Measurements from ENCODE around the gene ARPP21. TPM values are rescaled to one million over a fixed set of nuclear protein-coding genes. Genes with fewer than 3 reads are reported as not detected.

Gene ARPP21
- polyA plus RNA-seq, 1 of the 3 experiments (the other 2 are of a cell fraction) = 1.6 TPM

DNA sequence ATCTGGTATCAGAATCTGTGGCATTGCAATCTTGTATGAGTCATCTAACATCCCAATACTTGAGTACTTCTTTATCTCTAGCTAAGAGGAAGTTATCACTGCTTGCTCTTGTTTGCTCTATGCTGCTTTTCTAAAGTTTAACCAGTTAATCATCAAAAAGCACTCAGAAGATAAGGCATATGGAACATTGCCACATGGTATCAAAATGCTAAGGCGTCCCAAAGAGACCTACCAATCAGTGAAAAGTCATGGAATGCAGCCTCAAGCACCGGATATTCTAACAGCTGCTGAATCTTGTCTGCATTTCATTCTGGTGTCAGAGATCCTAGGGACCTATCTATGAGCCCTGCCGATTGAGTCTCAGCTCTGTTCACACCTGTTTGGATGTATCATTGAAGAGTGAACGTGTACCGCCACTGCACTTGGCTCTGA is 192.8 kb downstream of the ARPP21 start (continued):
- no peak for TF ChIP-seq FOXM1 (IDR thresholded peaks at IDR 0.05; ENCODE audit: low read depth)

Small RNAs within 50 kb of the gene (small RNA-seq; reads per million reads assigned to genes)
- gene MIR128-2 = 34.8 to 377 (median 112) reads per million in 7 experiments

Measured in SK-N-SH (cell line).